ENCODE measurements around the gene COL20A1.

COL20A1 gene

DNA sequence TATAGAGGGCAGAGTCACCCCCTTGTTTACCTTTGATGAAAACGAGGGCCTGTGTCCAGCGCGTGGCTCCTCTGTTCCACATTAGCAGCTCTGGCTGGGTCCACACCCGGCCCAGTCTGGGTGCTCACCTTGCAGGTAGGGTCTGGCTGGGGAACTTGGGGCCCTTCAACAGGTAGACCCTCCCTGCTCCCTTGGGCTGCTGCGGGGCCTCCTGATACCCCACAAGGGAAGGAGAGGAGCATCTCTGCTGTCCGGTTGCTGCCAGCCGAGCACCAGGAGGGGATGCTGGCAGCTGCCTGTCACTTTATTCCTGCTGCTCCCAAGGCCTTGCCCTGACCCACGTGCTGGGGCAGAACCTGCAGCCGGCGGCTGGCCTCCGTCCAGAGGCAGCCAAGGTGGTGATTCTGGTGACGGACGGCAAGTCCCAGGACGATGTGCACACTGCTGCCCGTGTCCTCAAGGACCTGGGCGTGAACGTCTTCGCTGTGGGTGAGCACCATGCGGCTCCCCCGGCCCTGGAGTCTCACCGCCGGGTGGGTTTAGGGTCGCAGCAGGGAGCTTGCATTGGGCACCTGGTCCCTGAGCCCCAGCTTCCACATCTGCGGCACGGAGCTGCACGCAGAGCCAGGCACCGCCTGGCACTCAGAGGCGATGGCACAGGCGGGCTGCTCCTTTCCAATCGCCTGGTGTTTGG is 15.4 kb downstream of the COL20A1 start:
- H3K4me3 ChIP-seq (ENCODE audit: low read depth, low read length), result no peak overlapping the region
- TF ChIP-seq, protein P1, sequence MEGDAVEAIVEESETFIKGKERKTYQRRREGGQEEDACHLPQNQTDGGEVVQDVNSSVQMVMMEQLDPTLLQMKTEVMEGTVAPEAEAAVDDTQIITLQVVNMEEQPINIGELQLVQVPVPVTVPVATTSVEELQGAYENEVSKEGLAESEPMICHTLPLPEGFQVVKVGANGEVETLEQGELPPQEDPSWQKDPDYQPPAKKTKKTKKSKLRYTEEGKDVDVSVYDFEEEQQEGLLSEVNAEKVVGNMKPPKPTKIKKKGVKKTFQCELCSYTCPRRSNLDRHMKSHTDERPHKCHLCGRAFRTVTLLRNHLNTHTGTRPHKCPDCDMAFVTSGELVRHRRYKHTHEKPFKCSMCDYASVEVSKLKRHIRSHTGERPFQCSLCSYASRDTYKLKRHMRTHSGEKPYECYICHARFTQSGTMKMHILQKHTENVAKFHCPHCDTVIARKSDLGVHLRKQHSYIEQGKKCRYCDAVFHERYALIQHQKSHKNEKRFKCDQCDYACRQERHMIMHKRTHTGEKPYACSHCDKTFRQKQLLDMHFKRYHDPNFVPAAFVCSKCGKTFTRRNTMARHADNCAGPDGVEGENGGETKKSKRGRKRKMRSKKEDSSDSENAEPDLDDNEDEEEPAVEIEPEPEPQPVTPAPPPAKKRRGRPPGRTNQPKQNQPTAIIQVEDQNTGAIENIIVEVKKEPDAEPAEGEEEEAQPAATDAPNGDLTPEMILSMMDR (IDR thresholded peaks at IDR 0.05; ENCODE audit: borderline replicate concordance, insufficient read depth, low read depth, low read length), result no peak

DNA sequence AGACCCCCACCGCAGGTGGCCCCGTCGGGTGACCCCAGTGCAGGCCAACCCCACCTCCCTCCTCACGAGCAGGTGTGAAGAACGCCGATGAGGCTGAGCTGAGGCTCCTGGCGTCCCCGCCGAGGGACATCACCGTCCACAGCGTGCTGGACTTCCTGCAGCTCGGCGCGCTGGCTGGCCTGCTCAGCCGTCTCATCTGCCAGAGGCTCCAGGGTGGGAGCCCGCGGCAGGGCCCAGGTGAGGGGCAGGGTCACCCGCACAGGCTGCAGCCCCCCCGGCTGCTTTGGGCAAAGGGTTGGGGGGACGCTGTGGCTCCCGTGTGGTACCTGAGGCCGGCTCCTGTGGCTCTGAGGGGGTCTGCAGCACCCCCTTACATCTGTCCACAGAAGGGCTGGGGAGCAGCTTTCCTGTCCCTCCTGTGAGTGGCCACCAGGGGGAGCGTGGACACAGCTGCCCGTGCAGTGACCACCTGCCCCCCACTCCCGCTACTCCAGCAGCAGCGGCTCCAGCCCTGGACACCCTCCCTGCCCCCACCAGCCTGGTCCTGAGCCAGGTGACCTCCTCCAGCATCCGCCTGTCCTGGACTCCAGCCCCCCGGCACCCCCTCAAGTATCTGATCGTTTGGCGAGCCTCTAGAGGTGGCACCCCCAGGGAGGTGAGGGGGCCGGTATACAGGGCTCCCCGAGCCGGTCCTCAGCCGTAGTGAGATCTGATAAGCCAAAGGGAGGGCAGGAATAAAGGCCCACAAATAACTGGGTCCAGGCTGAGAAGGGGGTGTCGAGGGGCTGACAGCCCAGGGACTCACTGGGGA is 16.5 kb downstream of the COL20A1 start:
- H3K4me3 ChIP-seq (ENCODE audit: low read depth, low read length), result no peak overlapping the region
- TF ChIP-seq, protein P1 (IDR thresholded peaks at IDR 0.05; ENCODE audit: borderline replicate concordance, insufficient read depth, low read depth, low read length), result peak; percentile 76

DNA sequence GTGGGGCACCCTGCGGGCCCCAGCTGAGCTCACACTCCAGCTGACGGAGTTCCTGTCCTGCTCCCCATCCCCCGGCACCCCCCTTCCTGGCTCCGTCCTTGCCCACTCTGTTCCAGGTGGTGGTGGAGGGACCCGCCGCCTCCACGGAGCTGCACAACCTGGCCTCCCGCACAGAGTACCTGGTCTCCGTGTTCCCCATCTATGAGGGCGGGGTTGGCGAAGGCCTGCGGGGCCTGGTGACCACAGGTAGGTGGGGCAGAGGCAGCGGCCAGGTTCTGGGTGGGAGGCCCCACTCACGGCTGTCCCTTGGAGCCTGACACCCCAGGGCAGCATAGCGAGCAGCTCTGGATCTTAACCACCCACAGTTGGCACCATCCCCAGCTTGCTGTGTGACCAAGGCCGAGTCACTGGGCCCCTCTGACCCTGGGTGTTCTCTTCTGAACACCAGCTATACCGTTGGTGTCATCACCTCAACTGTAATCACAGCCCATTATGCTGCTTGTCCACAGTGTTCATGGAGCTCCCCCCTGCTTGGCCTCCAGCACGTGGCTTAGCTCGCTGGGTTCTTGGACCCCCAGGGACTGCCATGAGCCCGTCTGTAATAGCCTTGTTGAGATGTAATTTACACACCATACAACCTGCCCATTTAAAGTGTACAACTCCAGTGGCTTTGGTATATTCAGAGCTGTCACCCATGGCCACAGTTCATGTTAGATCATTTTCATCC is 17.4 kb downstream of the COL20A1 start:
- no peak overlapping the region for H3K4me3 ChIP-seq (ENCODE audit: low read depth, low read length)
- TF ChIP-seq, protein P1 (IDR thresholded peaks at IDR 0.05; ENCODE audit: borderline replicate concordance, insufficient read depth, low read depth, low read length), result no peak

DNA sequence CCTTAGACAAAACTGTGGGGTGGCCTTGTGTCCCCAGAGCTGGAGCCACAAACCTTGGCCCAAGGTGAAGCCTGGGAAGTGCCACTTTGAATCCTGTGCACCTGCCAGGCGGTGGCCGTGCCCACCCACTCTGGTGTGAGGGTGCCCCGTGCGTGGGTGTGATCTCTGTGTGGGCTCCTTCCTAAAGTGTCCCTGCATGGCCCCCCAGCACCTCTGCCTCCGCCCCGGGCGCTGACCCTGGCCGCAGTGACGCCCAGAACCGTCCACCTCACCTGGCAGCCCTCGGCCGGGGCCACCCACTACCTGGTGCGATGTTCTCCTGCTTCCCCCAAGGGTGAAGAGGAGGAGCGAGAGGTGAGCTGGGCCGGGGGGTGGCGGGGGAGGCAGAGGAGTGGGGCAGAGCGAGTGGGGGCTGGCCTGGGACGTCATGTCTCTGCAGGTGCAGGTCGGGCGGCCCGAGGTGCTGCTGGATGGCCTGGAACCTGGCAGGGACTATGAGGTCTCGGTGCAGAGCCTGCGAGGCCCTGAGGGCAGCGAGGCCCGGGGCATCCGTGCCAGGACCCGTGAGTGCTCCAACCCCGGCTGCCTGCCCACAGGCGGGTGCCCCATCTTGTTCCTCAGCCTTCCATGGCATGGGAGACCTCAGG is 18.3 kb downstream of the COL20A1 start:
- no peak overlapping the region for H3K4me3 ChIP-seq (ENCODE audit: low read depth, low read length)
- TF ChIP-seq, protein P1 (IDR thresholded peaks at IDR 0.05; ENCODE audit: borderline replicate concordance, insufficient read depth, low read depth, low read length), result no peak

DNA sequence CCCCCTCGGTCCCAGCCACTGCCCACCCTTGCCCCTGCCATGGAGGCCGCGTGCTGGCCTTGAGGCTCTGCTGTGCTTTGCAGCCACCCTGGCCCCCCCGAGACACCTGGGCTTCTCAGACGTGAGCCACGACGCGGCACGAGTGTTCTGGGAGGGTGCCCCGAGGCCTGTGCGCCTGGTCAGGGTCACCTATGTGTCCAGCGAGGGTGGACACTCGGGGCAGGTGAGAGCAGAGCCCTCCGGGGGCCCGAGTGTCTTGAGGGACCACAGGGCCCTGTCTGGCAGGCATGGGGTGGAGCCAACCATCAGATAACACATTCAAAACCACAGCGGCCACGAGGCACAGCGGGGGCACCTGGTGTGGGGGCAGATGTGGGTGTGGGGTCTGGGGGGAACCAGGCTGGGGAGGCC is 18.9 kb downstream of the COL20A1 start:
- H3K4me3 ChIP-seq (ENCODE audit: low read depth, low read length), result no peak overlapping the region
- TF ChIP-seq, protein P1 (IDR thresholded peaks at IDR 0.05; ENCODE audit: borderline replicate concordance, insufficient read depth, low read depth, low read length), result no peak

DNA sequence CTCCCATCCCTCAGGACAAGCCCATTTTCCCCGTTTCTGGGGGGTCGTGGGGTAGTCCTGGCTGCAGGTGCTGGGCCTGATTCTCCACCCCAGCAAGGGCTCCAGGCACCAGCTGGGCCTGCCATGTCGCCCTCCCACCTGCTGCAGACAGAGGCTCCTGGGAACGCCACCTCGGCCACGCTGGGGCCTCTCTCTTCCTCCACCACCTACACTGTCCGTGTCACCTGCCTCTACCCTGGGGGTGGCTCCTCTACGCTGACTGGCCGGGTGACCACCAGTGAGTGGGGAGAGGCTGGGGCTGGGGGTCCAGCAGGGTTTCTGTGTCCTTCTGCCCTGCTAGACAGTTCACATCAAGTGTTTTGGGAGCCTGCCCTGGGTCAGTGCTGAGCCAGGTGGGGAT is 19.3 kb downstream of the COL20A1 start:
- TF ChIP-seq, protein P1 (IDR thresholded peaks at IDR 0.05; ENCODE audit: borderline replicate concordance, insufficient read depth, low read depth, low read length), result no peak
- H3K4me3 ChIP-seq (ENCODE audit: low read depth, low read length), result no peak overlapping the region

Data from GM12875 (cell line).